HT1080 (cell line): ENCODE measurements around the gene TCEAL7. TPM values are rescaled to one million over a fixed set of nuclear protein-coding genes. Genes with fewer than 3 reads are reported as not detected.
"Not testable (repeated sequence)": the region's sequence is repeated elsewhere in the genome, so short reads cannot be mapped to it uniquely, and the experiment has no call there.

Experiments
- DNase-seq: peaks from one replicate; pipeline ENCODE4 v3.0.0-alpha.2; 2015; ENCODE audit warnings: low read depth
- polyA plus RNA-seq, 2 experiments: library from polyadenylated mRNA; depleted of rRNA; stranded (reverse); fragments of >200 nt; gene quantifications; 2 replicates each; pipeline ENCODE4 v1.2.3, GENCODE V29; 2015
- total RNA-seq: library from RNA; depleted of rRNA; stranded (reverse); fragments of >200 nt; shearing (Covaris generic); gene quantifications from 2 replicates; pipeline ENCODE4 v1.2.3, GENCODE V29; 2014; rRNA removed

The TCEAL7 gene
- not detected in 2 replicates for total RNA-seq
- polyA plus RNA-seq (2015; cell fraction: cytosol; rRNA removed), result not detected in 2 replicates
- not detected in 2 replicates for polyA plus RNA-seq (2015; cell fraction: nucleus; rRNA removed)

DNA sequence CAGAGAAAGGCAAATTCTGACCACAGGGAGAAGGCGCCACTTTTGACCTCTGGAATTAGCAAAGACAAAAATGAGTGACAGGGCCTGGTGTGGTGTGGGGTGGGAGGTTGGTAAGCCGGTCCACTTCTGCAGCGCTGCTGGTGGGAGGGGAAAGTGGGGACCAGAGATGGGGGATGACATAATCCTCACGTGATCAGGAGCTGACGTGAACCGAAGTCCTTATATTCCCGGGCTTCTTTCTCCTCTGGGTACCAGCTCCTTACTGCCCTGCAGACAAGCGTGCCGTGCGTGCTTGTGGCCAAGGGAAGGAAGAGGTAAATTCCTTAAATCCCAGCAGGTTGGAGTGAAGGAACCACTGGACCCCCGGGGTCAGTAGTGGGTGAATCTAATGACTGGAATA is at the start of gene TCEAL7:
TCEAL7 (plus strand) TSS at position 249 of the 400 bp plus-strand sequence. CDS start 1,165 bp downstream, outside the sequence.
- no peak for DNase-seq

DNA sequence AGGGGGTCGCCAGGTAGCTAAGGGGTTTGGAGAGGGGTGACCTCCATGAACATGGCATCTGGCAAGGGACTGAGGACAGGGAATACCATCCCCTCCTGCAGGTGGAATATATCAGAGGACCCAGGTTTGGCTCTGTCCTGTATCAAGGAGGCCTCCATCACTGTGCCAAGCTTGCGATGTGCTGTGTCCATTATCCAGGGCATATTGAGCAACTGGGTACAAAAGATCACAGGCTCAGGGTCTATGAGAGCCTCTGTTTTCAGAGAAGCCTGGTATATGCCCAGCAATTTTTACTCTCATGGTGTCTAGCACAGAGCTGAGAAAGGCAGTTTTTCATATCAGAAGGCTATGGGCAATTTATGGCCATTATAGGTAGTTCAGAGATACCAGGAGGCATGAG is 36.9 kb upstream of the TCEAL7 start:
- DNase-seq, result no peak

- no peak for DNase-seq
These were observed 25.3 kb upstream of the TCEAL7 start for GRCh38 chrX:103304705-103305104.

GRCh38 chrX:103305666-103306065 is 24.4 kb upstream of the TCEAL7 start:
- DNase-seq, result not testable (repeated sequence)

- DNase-seq, result no peak
These were observed 20.0 kb upstream of the TCEAL7 start for GRCh38 chrX:103309860-103310554.

DNA sequence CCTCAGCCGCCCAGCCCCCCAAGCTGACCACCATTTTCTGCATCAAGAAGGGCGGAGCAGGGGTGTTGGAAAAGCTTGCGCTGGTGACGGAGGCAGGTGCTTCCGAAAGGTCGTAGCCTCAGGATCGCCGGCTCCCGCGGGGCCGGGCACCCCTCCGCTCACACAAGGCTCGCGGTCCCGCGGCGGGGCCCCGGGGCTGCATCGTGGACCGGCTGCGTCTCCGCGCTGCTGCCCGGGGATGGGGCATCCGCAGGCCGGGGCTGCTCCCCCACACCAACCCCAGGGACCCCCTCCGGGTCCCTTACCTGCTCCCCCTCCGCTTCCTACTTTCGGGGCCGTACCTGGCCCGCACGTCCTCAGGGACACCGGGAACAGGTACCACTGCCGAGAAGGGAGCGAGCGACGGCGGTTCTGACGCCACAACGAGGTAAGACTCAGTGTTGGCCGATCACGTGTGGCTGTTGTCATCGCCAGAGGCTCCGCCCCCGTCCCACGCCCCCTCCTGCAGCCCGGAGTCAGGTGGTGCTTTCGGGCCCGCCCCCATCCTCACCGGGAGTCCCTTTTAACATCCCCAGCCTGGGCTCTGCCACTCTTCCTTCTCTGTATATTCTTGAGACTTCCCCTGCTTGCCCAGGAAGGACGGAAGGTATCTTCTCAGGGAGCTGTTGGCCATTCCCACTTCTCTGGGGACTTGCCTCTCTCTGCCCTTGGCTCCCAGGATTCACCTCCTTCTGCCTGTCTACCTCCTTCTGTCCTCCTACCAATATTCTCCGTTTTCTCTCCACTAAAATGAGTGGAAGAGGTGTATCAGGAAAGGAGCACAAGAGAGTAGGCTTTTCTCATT is 19.3 kb upstream of the TCEAL7 start, which contains the start of gene BEX2:
BEX2 (minus strand) TSS at position 436 of the 844 bp plus-strand sequence. CDS start 1,014 bp downstream, outside the sequence.
- peak; percentile 51 for DNase-seq

DNA sequence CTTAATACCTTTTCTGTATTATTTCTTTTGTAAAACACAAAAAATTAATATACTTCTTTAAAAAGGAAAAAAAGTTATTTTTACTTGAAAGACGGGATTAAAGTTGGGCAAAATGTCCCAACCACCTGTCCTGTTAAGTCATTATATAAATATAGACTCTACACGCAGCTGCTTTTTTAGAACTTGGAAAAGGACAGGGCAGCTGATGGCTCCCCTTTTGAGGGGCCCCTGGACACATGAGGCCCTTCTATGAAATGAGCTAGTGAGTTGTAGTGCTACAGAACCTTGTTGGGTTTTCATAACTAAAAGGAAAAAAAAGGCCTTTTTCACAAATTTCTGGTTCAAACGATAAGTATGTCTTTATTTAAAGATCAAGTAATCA is 18.6 kb upstream of the TCEAL7 start:
- DNase-seq, result no peak

GRCh38 chrX:103330681-103331288 is 746 bp downstream of the TCEAL7 start:
- DNase-seq, result no peak

DNA sequence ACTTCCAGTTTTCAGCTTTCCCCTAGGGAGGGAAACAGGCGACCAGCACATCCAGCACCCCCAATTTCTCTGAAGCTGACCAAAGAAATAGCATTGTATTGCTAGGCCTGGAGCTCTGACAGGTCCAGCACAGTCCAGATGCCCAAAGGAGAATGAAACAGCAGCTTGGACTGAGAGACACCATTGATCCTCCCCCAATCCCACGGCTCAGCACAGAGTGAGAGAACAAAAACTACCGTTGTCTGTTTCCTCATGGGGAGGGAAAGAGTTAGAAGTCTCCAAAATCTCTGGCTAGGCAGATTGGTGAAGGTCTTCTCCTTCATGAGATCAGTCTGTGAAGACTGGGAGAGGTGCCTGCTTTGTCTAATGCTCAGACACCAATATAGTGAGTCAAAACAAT is 8.6 kb downstream of the TCEAL7 start:
- DNase-seq, result no peak

- peak; percentile 27 for DNase-seq
These were observed 13.1 kb downstream of the TCEAL7 start for GRCh38 chrX:103343105-103343504.

GRCh38 chrX:103344606-103345005 is 14.6 kb downstream of the TCEAL7 start:
- DNase-seq, result no peak

DNA sequence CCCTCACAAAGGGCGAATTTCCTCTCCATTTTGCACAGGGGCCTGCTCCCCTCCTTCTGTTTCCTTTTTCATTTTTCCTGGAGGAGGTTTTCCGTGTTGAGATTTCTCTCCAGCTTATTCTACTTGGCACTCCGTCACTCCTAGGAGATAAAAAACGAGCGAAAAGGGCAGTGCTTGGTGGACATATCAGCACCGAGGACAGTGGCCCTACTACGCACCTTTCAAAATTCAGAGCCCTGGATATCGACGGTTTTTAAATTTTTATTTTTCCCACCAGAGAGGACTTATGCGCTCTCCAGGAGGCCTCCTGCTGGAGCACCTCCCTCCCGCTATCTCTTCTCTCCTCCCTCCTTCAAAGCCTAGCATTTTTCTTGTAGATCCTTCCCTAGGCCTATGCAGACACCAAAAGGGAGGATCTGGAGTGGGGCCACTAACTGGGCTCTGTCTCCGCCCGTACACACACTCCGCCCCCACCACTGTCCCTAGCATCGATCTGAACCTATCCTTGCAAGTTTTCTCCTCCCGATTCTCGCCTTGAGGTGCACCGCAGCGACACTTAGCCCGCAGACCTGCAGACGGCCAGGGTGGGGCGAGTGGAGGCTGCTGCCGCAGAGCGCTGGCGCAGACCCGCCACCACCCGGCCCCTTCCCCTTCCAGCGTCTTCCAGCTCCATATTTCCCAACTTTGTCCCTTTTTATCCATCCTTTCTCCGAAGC is 17.8 kb downstream of the TCEAL7 start:
- no peak for DNase-seq

DNA sequence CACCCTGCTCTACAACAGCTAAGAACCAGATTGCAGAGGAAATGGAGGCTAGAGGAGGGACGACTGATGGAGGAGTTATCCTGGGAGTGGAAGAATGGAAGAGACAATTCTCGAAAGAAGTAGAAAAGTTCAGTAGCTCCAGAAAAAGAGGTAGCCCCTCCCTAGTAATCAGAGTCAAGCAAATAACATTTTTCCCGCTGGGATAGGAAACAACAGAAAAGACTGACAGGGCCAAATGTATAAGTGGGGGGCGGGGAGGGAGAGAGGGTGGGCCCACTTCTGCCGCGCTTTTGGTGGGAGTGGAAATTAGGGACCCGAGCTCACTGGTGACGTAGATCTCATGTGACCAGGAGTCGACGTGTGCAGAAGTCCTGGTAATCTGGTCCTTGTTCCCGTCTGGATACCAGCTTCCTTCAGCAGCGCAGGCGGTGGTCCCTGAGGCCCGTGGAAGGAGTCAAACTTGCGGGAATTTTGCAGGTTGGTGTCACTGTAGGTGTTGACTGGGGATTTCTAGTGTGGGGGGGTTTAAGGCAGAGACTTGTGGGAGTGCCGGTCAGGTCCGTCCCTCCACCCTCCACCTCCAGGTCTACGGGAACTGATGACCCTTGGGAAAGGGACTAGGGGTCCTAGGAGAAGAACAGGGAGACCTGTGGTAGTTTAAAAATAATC is 26.2 kb downstream of the TCEAL7 start, which contains the start of gene TCEAL9:
TCEAL9 (plus strand) TSS at position 377 of the 669 bp plus-strand sequence. CDS start 1,179 bp downstream, outside the sequence.
- peak; percentile 71 for DNase-seq

DNA sequence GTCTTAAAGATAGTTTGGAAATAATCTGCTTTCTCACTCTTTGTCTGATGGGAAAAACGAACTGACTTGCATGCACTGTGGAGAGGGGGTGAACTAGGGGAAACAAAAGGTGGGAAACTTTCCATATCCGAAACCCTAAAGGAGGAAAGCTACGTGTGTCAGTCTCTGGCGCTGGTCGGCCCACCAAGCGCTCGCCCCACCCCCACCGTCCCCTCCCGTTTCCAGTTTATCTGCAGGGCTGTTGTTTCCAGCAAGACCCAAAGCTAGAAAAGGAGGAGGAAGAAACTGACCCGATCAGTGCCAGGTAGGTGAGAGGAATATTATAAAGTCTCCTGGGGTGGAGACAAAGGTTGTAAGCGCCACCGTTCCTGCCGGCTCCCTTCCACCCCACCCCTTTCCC is 26.8 kb downstream of the TCEAL7 start:
- DNase-seq, result no peak

GRCh38 chrX:103357871-103358270 is 27.8 kb downstream of the TCEAL7 start:
- no peak for DNase-seq

- not testable (repeated sequence) for DNase-seq
These were observed 29.6 kb downstream of the TCEAL7 start for GRCh38 chrX:103359605-103360004.

GRCh38 chrX:103360092-103360491 is 30.1 kb downstream of the TCEAL7 start:
- DNase-seq, result peak; percentile 2

DNA sequence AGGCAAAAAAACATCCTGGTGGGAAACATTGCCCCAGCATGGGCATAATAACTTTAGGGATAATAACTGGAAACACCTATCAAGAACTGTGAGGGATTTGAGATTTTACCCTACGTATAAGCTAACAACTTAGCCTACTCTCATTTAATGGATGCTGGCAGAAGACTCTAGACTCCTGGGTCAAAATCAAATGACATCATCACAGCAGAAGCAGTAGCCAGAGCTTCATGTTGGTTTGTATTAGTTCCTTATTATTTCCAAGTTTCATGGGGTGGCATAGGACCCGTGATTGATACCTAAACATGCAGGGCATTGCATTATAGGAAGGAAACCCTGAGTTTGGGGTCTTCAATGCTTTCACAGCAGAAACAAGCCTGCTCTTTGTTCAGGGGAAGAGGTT is 30.9 kb downstream of the TCEAL7 start:
- DNase-seq, result no peak

DNA sequence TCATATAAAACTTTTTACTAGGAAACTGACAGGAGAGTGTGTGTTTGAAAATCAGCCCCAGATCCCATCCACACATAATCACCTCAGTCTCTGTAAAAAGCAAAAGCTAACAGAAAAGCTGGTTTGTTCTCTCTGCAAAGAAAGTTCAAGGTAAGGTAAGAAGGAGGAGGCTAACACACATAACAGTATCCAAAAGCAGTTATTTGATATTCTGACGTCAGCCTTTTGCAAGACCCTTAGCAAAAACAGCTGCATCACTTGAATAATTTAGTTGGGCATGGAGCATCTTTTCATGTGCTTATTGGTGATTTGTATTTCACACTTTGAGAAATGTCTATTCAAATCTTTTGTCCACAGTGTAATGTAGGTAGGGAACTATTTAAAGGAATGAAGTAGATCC is 31.8 kb downstream of the TCEAL7 start:
- DNase-seq, result no peak

DNA sequence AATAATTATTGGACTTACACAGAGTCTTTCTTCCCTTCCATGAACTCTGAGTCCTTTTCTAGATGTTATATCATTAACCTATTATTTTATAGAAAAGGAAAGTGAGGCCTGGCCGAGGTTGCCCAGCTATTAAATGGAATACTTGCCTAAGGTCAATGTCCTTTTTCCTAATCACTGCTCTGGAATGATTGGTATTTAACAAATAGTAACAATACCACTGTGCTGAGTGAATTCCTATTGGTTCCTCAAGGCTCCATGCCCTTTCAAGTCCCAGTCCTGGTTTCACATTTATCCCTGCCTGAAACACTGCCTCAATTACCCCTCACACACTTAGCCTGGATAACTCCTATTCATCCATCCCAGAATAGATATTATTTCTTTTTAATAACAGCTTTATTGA is 32.4 kb downstream of the TCEAL7 start:
- DNase-seq, result peak; percentile 32
